ENCODE data around the gene CCT3. TPM values are rescaled to one million over a fixed set of nuclear protein-coding genes. Genes with fewer than 3 reads are reported as not detected.

The CCT3 gene
- total RNA-seq, 2 experiments from 2014 or later = 385 to 387 TPM

GRCh38 chr1:156378557-156378956 is 40.5 kb upstream of the CCT3 start:
- Histone ChIP-seq H3K9me2 (ENCODE audit: insufficient read depth, low read length) (no peaks in the 10 kb centered on the region), H3K79me2 (ENCODE audit: insufficient read depth, low read depth, low read length) (no peaks in the 10 kb centered on the region), H3K4me2 (ENCODE audit: low read length) (no peak overlapping the region), H3K36me3 (ENCODE audit: insufficient read depth, low read length) (no peaks in the 10 kb centered on the region), H4K20me1 (ENCODE audit: insufficient read depth, low read length) (no peaks in the 10 kb centered on the region), H3K4me3 (ENCODE audit: low read depth, low read length, poor library complexity, severe bottlenecking) (no peak overlapping the region), H3K4me1 (ENCODE audit: insufficient read depth, low read length, poor library complexity, severe bottlenecking) (no peaks in the 10 kb centered on the region), H2AFZ (ENCODE audit: low read length) (no peak overlapping the region), H3K9me3 (ENCODE audit: low read length) (no peaks in the 10 kb centered on the region), H3K27ac (ENCODE audit: low read depth, low read length, poor library complexity, severe bottlenecking) (no peak overlapping the region)
- DNase-seq (ENCODE audit: low spot score) = no peak
- TF ChIP-seq CTCF (conservative IDR thresholded peaks at IDR 0.05; ENCODE audit: low read length) (no peak), EZH2phosphoT487 (IDR thresholded peaks at IDR 0.05; ENCODE audit: borderline replicate concordance, low read depth, low read length) (no peak)
- ChIA-PET POLR2A (interaction anchor here (0.6 kb wide), 1 partner anchor 311 kb away, joined by 3 read pairs; no protein-coding TSS in a partner anchor), CTCF (ENCODE audit: unreplicated experiment) (no interaction called here)
- intact Hi-C loops (cut with micrococcal nuclease; ENCODE audit: unreplicated experiment) = no loop called here
- BruUV-seq (replicated peaks) = no TSS peak

- DNase-seq (ENCODE audit: low spot score) = no peak
- H2AFZ ChIP-seq (ENCODE audit: low read length) = no peak overlapping the region
- no peaks in the 10 kb centered on the region for H4K20me1 ChIP-seq (ENCODE audit: insufficient read depth, low read length)
- POLR2A ChIA-PET = interaction anchor here (0.5 kb wide), 1 partner anchor 92 kb away, joined by 3 read pairs; no protein-coding TSS in a partner anchor
- no peaks in the 10 kb centered on the region for H3K9me2 ChIP-seq (ENCODE audit: insufficient read depth, low read length)
- CTCF ChIA-PET (ENCODE audit: unreplicated experiment) = interaction anchor here (0.6 kb wide), 1 partner anchor 131 kb away, joined by 3 read pairs; no protein-coding TSS in a partner anchor
- H3K4me2 ChIP-seq (ENCODE audit: low read length) = no peak overlapping the region
- H3K27ac ChIP-seq (ENCODE audit: low read depth, low read length, poor library complexity, severe bottlenecking) = no peak overlapping the region
- H3K36me3 ChIP-seq (ENCODE audit: insufficient read depth, low read length) = no peaks in the 10 kb centered on the region
- H3K4me1 ChIP-seq (ENCODE audit: insufficient read depth, low read length, poor library complexity, severe bottlenecking) = no peaks in the 10 kb centered on the region
- no peaks in the 10 kb centered on the region for H3K79me2 ChIP-seq (ENCODE audit: insufficient read depth, low read depth, low read length)
- H3K4me3 ChIP-seq (ENCODE audit: low read depth, low read length, poor library complexity, severe bottlenecking) = no peak overlapping the region
- BruUV-seq (replicated peaks) = no TSS peak
- TF ChIP-seq CTCF (conservative IDR thresholded peaks at IDR 0.05; ENCODE audit: low read length) = no peak
- no peak for TF ChIP-seq EZH2phosphoT487 (IDR thresholded peaks at IDR 0.05; ENCODE audit: borderline replicate concordance, low read depth, low read length)
- intact Hi-C loops (cut with micrococcal nuclease; ENCODE audit: unreplicated experiment) = no loop called here
- H3K9me3 ChIP-seq (ENCODE audit: low read length) = no peaks in the 10 kb centered on the region
These were observed 39.1 kb upstream of the CCT3 start for GRCh38 chr1:156376958-156377919.

GRCh38 chr1:156376146-156376545 is 38.1 kb upstream of the CCT3 start:
- Histone ChIP-seq H3K9me3 (ENCODE audit: low read length) (no peaks in the 10 kb centered on the region), H3K9me2 (ENCODE audit: insufficient read depth, low read length) (no peaks in the 10 kb centered on the region), H3K4me3 (ENCODE audit: low read depth, low read length, poor library complexity, severe bottlenecking) (no peak overlapping the region), H3K27ac (ENCODE audit: low read depth, low read length, poor library complexity, severe bottlenecking) (no peak overlapping the region), H2AFZ (ENCODE audit: low read length) (no peak overlapping the region), H3K4me2 (ENCODE audit: low read length) (no peak overlapping the region), H3K36me3 (ENCODE audit: insufficient read depth, low read length) (no peaks in the 10 kb centered on the region), H4K20me1 (ENCODE audit: insufficient read depth, low read length) (no peaks in the 10 kb centered on the region), H3K4me1 (ENCODE audit: insufficient read depth, low read length, poor library complexity, severe bottlenecking) (no peaks in the 10 kb centered on the region), H3K79me2 (ENCODE audit: insufficient read depth, low read depth, low read length) (no peaks in the 10 kb centered on the region)
- BruUV-seq (replicated peaks) = no TSS peak
- POLR2A ChIA-PET = interaction anchor here (0.6 kb wide), 1 partner anchor 249 kb away, joined by 3 read pairs; no protein-coding TSS in a partner anchor
- intact Hi-C loops (cut with micrococcal nuclease; ENCODE audit: unreplicated experiment) = no loop called here
- no peak for DNase-seq (ENCODE audit: low spot score)
- CTCF ChIA-PET (ENCODE audit: unreplicated experiment) = no interaction called here
- no peak for TF ChIP-seq CTCF (conservative IDR thresholded peaks at IDR 0.05; ENCODE audit: low read length)
- TF ChIP-seq EZH2phosphoT487 (IDR thresholded peaks at IDR 0.05; ENCODE audit: borderline replicate concordance, low read depth, low read length) = no peak
